ENCODE measurements around the gene RBMS3.
"Not testable (repeated sequence)": the region's sequence is repeated elsewhere in the genome, so short reads cannot be mapped to it uniquely, and the experiment has no call there.

RBMS3 gene

GRCh38 chr3:29991198-29991597 lies 710.3 kb downstream of the RBMS3 start:
- no peak for DNase-seq

GRCh38 chr3:30002797-30003196 lies 721.9 kb downstream of the RBMS3 start:
- no peak for DNase-seq

- DNase-seq: no peak
Observed at GRCh38 chr3:30003741-30004140, 722.9 kb downstream of the RBMS3 start.

- DNase-seq: no peak
Observed at GRCh38 chr3:30004481-30004880, 723.6 kb downstream of the RBMS3 start.

- no peak for DNase-seq
Observed at GRCh38 chr3:30006111-30006510, 725.2 kb downstream of the RBMS3 start.

GRCh38 chr3:30007668-30008067 lies 726.8 kb downstream of the RBMS3 start:
- DNase-seq: no peak

GRCh38 chr3:30011237-30011803 lies 730.4 kb downstream of the RBMS3 start:
- DNase-seq: no peak

GRCh38 chr3:30012941-30013543 lies 732.2 kb downstream of the RBMS3 start:
- no peak for DNase-seq

GRCh38 chr3:30017901-30018300 lies 737.0 kb downstream of the RBMS3 start:
- no peak for DNase-seq

GRCh38 chr3:30020380-30020779 lies 739.5 kb downstream of the RBMS3 start:
- no peak for DNase-seq

- DNase-seq: no peak
Observed at GRCh38 chr3:30024466-30024865, 743.6 kb downstream of the RBMS3 start.

- DNase-seq: no peak
Observed at GRCh38 chr3:30026851-30027250, 746.0 kb downstream of the RBMS3 start.

GRCh38 chr3:30034246-30034991 lies 753.5 kb downstream of the RBMS3 start:
- no peak for DNase-seq

- no peak for DNase-seq
Observed at GRCh38 chr3:30035935-30036567, 755.2 kb downstream of the RBMS3 start.

- no peak for DNase-seq
Observed at GRCh38 chr3:30040126-30040525, 759.3 kb downstream of the RBMS3 start.

- not testable (repeated sequence) for DNase-seq
Observed at GRCh38 chr3:30041481-30041880, 760.6 kb downstream of the RBMS3 start.

GRCh38 chr3:30042274-30042859 lies 761.5 kb downstream of the RBMS3 start:
- peak; percentile 15 for DNase-seq

GRCh38 chr3:30042916-30043555 lies 762.2 kb downstream of the RBMS3 start:
- no peak for DNase-seq

GRCh38 chr3:30044515-30044914 lies 763.6 kb downstream of the RBMS3 start:
- no peak for DNase-seq

GRCh38 chr3:30048431-30048830 lies 767.6 kb downstream of the RBMS3 start:
- DNase-seq: no peak

GRCh38 chr3:30050116-30050515 lies 769.2 kb downstream of the RBMS3 start:
- DNase-seq: not testable (repeated sequence)

- DNase-seq: no peak
Observed at GRCh38 chr3:30059240-30059639, 778.4 kb downstream of the RBMS3 start.

All from NCI-H1436 (cell line).